Mesenteric fat pad (tissue), 1 donor: Measurements from ENCODE around the gene KRT35. TPM values are rescaled to one million over a fixed set of nuclear protein-coding genes. Genes with fewer than 3 reads are reported as not detected.

Experiments
- DNase-seq: peaks from one replicate; pipeline ENCODE4 v3.0.0-alpha.2; 2020; ENCODE audit warnings: low spot score
- long read RNA-seq: library from polyadenylated mRNA; unstranded; transcript quantifications from one replicate; pipeline ENCODE4 v2.0.0, GENCODE V29; 2020
- total RNA-seq: library from RNA; stranded (reverse); fragmentation: NEBNext Ultra II Directional; extraction: Animal tissue kit (Norgen Biotek cat#: 25700); gene quantifications from one replicate; pipeline ENCODE4 v1.2.1, GENCODE V29; 2021
- donor health status: DM: yes; HTN: yes; CAD: no.

The KRT35 gene
- total RNA-seq: not detected
- long read RNA-seq: 0 reads

DNA sequence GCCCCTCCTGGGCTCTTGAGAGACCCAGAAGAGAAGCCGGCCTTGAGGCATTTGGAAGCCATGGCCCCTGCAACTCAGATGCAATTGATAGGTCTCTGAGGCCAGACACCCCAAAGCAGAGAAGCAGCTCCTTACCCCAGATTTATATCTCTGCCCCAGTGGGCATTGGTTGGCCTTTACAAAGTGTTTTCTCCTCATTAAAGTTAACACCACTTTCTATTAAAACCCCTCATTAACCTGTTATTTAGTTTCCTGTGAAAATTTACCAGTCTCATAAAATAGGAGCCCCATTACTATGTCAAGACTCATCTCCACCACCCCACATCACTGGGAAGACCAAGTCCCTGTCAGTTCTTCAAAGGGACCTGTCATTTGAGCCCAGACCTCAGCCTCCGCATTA lies at the start of gene KRT35:
KRT35 (minus strand) TSS at position 116 of the 400 bp plus-strand sequence; CDS start at position 62, 54 bp downstream.
- no peak for DNase-seq

GRCh38 chr17:41530062-41531048 lies 49.4 kb upstream of the KRT35 start:
- DNase-seq: no peak

DNA sequence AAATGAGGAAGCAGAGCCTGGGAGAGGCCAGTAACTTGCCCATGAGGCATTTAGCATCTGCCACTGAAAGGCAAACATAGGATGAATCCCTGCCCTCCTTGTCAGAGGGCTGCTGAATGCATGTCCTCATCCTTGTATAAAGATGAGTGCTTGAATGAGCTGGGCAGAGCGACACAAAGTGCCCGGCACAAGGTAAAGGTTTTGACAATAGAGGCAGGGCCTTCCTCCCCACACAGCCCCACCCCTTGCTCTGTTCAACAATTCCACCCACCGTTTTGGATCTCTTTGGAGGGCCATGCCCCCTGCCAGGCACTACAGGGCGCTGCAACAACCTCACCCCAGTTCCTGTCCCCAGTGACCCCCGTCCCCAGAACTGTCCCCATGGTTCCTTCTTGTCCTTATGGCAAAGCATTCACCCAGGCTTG lies 48.6 kb upstream of the KRT35 start:
- DNase-seq: no peak

DNA sequence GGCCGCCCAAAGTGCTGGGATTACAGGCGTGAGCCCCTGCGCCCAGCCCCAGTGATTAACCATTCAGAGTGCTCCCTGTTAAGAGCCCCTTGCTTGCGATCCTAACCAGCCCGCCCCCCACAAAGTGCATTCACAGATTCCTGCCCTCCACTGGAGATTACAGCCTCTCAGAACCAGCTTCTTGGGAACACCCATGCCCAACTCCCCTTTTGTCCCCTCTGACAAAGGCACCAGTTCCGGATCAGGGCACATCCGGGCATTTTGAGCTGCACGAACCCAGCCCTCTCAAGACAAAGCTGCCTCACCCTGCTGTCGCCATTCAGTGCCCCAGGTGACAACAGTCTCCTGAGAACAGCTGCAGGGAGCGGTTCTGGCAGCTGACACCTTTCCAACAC lies 48.0 kb upstream of the KRT35 start:
- no peak for DNase-seq

DNA sequence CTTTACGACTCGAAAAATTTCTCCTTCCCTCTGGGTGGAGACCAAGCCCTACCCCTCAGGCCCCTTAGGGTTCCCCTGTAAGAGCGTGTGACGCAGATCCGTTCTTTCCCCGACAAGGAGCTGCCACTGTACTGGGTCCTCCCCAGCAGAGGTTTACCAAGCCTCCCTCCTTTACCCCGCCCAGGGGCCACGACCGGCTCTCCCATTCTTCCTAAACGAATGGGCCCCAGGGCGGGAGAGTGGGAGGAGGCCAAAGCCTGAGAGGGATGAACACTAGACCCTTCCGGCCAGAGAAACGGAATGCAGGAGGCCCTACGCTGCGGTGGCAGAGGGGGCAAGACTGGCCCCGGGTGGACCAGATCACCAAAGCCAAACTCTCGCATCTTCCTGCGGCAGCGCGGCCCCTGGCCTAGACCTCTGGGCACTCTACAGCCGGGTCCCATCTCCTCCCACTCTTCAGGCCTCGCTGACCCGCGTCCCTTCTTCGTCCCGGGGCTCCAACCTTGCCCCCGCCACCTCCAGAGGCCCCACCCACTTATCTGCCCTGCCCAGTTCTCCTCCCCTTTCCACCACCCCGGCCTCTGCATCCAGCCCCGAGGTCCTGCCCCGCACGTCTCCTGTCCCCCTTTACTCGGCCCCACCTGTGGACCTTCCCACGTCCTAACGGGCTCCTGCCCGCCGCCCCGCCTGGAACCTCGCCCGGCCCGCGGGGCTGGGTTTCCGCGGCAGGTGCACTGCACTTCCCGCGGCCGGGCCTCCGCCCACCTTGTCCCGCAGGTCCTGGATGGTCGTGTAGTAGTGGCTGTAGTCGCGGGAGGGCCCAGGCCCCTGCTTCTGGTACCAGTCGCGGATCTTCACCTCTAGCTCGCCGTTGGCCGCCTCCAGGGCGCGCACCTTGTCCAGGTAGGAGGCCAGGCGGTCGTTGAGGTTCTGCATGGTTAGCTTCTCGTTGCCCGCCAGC lies 46.4 kb upstream of the KRT35 start:
- DNase-seq: no peak

DNA sequence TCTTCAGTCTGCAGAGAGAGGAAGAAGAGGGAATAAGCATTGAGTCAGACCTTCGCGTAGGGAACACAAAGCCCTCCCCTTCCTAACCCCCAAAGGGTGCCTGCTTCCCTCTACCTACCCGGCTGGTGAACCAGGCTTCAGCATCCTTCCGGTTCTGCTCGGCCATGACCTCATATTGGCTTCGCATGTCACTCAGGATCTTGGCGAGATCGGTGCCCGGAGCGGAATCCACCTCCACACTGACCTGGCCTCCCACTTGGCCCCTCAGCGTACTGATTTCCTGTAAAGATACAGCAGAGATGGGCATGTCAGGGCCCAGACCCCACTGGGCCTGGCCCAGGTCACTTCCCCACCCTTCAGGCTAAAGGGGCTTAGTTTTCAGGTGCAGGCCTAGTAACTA lies 43.3 kb upstream of the KRT35 start:
- no peak for DNase-seq

- no peak for DNase-seq
These were observed 42.8 kb upstream of the KRT35 start for GRCh38 chr17:41523787-41524186.

DNA sequence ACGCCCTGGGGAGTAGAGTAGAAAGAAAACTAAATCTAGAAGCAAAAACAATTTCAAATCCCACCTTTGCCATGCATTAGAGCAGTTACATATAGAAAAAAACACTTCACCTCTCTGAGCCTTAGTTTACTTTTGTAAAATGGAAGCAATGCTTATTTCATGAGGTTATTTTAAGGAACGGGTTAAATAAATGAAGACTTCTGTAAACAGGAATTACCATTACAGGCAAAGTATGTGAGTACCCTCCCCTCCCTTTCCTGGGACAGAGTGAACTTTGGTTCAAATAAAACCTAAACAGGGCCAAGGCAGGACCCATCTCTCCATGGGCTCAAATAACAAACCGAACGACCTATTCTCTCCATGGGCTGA lies 42.3 kb upstream of the KRT35 start:
- DNase-seq: no peak

- DNase-seq: no peak
These were observed 41.6 kb upstream of the KRT35 start for GRCh38 chr17:41522301-41523224.

- no peak for DNase-seq
These were observed 40.8 kb upstream of the KRT35 start for GRCh38 chr17:41521574-41522261.

- no peak for DNase-seq
These were observed 40.0 kb upstream of the KRT35 start for GRCh38 chr17:41520821-41521521.

- DNase-seq: no peak
These were observed 38.7 kb upstream of the KRT35 start for GRCh38 chr17:41519501-41520224.

GRCh38 chr17:41518789-41519449 lies 38.0 kb upstream of the KRT35 start, which contains the start of gene KRT15:
Gene KRT15 (minus strand): TSS chr17:41518890. CDS start chr17:41518827, 63 bp downstream.
- no peak for DNase-seq

DNA sequence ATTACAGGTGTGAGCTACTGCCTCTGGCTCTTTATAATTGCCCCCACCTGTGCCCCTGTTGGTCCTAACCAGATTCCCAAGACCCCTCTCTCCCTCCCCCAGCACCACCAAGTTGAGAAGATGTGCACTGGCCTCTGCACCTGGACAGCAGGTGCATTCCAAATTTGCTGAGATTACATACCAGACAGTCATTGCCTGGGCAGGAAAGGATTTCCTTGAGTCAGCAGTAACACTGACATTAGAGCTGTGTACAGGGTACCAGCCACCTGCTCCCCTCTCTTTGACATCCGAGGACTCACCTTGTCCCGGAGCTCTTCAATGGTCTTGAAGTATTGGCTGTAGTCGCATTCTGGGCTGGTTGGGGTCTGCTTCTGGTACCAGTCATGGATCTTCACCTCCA lies 37.1 kb upstream of the KRT35 start:
- DNase-seq: no peak

- no peak for DNase-seq
These were observed 35.9 kb upstream of the KRT35 start for GRCh38 chr17:41516830-41517283.

DNA sequence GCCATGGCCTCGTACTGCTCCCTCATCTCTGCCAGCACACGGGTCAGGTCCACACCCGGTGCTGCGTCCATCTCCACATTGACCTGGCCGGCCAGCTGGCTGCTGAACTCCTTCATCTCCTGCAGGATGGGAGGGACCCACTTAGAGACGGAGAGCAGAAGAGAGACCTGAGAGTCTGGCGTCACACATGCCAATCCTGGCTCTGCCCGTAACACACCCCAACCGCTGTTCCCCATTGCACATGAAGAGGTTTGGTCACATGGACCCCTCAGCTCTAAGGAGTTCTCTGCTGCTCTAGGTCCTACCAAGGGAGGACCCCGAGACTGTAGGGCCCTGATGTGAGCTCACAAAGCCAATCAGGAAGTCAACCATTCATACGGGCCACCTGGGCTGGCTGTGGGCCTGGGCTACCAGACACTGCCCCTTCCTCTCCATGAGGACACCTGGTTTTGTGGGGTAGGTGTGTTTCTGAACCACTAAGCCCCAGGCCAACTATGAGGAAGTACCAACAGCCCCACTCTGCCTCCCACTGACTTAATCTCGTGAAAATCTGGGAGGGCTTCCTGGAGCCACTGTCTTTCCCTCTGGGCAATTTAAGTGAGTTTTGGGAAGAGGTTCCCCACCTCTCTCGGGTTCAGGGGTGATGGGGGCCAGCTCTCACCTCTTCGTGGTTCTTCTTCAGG lies 35.3 kb upstream of the KRT35 start:
- no peak for DNase-seq

DNA sequence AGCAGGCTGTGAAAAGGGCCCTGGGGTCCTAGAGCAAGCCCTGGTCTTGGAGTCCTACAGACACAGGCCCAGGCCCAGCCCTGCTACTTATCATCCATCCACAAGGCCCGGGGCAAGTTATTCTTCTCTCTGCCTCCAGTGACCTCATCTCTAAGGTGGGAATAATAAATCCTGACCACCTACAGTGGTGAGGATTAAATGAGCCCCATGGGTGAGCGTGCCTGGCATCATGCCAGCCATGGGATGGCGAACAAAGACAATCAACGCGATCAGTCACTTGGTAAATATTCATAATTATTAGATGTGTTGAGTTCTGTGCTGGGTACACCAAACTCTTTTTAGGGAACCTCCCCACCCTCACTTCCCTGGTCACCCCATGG lies 32.2 kb upstream of the KRT35 start:
- DNase-seq: no peak
